Activated T-cell treated with anti-CD3 and anti-CD28 coated beads for 24 hours (primary cell): ENCODE measurements around the gene ADAM12.
"Not testable (repeated sequence)": the region's sequence is repeated elsewhere in the genome, so short reads cannot be mapped to it uniquely, and the experiment has no call there.

Experiments
- DNase-seq: peaks from one replicate; pipeline ENCODE4 v3.0.0-alpha.2; 2020; ENCODE audit warnings: low read depth

ADAM12 gene

DNA sequence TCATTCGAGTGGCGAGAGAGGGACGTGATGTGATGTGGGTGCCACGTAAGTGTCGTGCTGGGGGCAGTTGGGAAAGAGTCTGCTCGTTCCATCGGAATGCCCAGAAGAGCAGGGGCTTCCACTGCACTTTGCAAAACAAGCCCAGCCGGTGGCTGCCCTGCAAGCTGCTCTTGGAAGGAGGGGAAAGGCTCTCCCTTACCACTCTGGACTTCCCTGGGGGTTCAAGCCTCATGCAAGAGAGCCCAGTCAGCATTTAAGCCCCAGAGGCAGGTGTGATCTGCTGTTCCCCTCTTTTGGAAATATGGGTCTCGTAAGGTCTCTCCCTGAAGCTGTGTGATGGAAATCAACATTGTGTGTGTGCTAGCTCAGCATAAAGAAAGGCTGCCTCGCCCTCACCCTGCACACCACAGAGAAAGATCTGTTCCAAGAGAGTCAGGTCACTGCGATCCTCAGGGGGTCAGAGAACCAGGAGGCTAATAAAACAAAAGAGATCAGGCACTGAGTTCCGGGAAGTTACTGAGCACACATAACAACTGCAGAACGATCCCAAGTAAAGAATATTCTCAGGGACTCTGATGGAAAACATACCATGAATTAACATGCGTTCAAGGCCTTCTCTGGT is 212.5 kb downstream of the ADAM12 start:
- no peak for DNase-seq

DNA sequence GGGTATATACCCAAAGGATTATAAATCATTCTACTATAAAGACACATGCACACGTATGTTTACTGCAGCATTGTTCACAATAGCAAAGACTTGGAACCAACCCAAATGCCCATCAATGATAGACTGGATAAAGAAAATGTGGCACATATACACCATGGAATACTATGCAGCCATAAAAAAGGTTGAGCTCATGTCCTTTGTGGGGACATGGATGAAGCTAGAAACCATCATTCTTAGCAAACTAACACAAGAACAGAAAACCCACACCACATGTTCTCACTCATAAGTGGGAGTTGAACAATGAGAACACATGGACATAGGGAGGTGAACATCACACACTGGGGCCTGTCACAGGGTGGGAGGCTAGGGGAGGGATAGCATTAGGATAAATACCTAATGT is 215.5 kb downstream of the ADAM12 start:
- not testable (repeated sequence) for DNase-seq

DNA sequence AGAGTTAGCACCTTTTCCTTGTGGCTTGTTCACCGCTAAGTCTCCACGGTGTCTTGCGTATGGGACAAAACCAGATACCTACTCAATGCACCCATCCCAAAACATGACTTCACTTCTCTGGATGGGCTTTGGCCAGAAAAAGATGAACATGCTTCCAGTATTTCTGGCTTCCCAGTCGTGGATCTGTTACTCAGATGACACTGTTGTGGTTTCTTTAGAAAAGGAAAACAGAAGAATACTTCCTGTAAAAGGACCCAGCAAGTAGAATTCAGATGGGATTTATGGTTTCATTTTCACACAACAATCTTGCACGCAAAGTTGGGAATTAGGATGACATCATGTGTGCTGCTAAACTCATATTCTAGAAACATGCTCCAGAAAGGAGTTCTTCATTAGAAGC is 216.7 kb downstream of the ADAM12 start:
- DNase-seq, result no peak

DNA sequence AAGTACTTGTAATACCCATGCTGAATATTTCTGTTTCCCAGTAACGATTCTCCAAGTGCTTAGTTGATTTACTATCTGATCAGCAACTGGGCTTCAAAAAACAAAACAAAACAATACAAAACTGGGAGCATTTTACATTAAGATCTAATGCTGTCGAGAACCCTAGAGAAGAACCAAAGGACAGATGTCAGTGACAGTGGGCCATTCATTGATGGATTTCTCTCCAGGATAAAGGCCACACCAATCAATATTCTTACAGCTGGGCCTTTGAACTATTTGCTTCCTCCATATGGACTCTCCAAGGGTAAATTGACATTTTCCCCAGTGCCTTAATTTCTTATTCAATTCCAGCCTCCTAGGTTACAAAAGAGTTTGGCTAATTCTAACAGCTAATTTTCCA is 217.5 kb downstream of the ADAM12 start:
- DNase-seq, result no peak

DNA sequence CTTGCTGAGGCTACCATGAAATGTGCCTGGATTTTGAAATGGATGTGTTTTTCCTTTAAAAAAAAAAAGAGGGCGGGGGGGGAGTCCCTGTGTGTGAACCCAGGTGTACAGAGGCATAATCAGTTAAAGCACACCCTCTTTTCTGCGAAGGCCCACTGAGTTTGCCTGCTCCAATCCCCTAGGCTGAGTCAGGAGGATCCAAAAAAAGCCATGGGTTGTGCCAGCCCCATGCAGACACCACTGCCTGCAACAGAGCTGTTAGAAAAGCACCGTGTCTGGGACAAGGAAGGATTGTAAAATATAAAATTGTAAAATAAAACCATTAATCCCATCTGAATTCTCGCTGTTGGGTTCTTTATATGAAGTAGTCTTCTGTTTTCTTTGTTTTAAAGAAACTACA is 217.9 kb downstream of the ADAM12 start:
- DNase-seq, result no peak

DNA sequence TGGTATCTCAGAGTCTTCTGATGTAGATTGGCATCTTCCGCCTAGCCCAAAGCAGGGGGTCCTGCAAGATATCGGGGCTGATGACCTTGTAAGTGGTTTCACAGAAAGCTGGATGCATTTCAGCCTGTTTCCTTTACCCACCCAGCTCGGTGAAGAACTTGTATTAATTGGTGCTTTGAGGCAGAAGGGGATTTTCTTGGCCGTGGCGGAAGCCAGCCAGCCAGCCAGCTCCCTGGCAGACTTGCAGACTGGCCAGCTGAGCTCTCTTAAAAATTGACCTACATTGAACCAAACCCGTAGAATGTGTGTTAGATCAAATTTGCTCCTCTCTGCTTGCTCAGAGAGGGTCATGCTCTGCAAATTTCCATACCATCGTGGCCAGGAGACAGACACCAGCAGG is 218.4 kb downstream of the ADAM12 start:
- DNase-seq, result no peak

DNA sequence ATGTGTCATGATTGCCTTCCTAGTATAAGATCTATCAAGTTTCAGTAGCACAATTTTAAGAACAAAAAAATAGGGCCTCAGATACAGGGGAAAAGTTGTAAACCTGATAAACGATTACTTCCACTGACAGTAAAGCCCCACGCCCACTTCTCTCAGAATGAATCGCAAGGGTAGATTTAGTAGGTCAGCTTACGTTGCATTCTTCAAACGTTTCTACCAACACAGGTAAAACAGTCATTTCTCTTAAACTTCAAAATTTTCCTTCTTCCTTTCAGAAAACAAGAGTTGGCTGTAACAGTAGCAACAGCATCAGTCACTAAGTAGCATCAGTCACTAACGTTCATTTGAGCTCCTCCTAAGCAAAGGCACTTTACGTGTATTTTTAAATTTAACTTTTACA is 221.5 kb downstream of the ADAM12 start:
- DNase-seq, result peak; percentile 20

DNA sequence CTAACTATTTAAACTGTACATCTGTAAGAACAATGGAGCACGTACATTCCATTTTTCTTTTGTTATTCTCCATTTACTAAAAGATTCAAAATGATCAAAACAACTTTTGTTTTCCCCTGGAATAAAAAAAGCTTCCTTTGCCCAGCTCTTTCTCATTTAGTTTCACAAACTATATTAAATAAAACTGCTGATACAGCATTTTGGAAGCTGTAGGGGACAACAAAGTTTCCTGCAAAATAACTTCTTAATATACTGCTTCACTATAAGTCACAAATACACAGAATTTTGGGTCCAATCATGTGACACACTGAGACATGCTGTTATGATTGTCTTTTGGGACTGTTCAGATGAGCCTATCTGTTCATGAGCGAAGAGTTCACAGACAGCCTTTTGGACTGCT is 222.4 kb downstream of the ADAM12 start:
- no peak for DNase-seq

DNA sequence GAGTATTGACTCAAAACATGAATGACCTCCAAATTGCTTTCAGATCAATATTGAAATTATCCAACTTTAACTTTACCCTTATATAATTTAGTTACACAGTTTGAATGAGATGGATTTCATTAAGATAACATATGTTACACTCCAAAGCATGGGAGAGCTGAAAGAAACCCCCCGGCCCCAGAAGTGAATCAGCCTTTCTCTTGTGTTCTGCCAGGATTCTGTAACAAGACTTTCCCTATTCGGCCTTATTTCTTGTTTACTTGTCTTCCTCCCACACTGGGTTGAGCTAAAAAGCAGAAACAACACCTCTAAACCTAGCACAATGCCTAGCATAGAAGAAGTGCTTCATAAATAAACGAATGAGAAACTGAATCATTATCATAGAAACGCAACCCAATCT is 224.8 kb downstream of the ADAM12 start:
- no peak for DNase-seq

DNA sequence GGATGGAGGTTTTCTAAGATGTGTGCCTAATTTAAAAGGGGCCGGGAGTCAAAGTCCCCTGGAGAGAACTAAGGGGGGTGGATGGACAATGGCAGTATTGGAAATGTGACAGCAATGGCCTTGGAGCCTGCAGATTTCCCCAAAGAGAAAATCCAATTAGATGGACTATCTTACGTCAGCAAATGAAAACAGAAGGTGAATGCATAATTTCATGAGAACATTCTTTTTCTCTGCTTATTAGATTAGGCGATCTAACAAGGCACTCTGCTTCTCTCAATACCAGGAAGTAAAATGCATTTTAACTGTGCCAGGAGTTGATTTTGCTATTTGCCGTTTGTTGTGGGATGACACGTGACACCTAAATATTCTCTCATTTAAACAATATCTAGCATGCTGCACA is 226.6 kb downstream of the ADAM12 start:
- DNase-seq, result no peak

DNA sequence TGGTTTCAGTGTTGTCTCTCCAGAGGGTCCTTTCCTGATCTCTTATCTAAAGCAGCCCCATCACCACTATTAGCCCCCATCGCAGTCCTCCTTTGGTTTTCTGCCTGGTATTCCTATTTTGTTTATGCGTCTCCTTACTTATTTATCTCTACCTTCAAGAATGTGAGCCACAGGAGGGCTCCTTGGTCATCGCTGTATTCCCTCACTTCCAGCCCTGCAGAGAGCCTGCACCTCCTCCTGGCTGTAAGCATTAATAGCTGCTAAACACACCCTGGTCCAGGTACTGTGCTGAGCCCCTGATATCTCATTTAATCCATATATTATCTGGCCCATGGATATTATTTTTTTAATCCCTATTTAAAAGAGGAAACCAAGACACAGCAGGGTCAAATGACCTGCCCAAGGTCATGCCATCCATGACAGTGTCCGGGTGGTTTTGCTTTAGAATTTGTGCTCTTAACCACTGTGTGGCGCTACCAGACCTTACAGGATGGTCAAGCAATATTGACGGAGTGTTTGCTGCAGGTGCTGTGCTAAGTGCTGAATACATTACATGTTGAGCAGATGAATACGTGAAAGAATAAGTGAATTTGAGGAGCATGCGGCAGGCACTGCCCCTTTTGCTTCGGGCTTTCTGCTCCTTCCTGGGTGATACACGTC is 227.2 kb downstream of the ADAM12 start:
- DNase-seq, result no peak

DNA sequence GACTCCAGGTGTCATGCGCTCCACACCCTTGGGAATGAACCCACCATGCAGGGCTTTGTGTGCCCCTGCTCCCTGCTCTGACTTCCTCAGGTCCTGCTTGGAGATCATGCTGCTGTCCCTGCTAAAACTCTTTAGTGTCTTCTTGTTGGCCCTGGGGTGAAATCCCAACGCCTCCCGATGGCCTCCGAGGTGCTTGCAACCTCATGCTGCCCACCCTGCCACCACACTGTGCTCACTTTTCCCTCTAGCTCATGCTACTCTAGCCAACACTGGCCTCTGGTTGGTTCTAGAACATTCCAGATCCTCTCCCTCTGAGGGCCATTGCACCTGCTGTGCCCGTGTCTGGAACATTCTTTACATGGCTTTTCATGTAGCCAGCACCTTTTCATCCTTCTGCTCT is 227.7 kb downstream of the ADAM12 start:
- DNase-seq, result no peak

DNA sequence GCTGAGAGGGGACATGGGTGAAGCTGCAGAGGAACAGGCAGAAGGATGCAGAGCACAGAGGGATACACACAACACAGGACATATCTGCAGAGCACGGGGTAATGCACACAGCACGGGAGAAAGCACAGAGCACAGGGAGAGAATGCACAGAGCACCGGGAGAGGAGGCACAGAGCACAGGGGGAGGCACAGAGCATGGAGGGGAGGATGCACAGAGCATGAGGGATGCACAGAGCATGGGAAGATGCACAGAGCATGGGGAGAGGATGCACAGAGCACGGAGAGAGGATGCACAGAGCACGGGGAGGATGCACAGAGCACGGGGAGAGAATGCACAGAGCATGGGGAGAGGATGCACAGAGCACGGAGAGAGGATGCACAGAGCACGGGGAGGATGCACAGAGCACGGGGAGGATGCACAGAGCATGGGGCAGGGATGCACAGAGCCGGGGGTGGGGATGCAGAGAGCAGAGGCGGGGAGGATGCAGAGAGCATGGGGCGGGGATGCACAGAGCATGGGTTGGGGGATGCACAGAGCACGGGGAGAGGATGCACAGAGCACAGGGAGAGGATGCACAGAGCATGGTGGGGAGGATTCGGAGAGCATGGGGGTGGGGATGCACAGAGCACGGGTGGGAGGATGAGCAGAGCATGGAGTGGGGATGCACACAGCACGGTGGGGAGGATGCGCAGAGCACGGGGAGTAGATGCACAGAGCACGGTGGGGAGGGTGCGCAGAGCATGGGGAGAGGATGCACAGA is 230.0 kb downstream of the ADAM12 start:
- no peak for DNase-seq

DNA sequence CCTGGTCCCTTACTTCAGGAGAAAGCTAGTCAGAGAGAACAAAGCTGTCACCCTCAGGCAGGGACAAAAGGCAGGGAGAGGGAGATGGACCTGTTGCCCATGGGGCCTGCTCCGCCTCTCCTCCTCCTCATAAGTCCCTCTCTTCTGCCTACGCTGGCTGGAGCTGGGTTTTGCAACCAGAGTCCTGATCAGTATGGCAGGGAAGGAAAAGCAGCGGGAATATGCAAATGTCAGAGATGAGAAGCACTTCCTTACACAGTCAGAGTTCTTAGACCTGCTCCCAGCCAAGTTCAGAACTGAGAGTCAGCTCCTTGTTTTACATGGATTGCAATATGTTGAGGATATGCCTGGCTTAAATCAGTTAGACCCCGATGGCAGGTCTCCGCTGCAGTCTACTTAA is 231.1 kb downstream of the ADAM12 start:
- no peak for DNase-seq

DNA sequence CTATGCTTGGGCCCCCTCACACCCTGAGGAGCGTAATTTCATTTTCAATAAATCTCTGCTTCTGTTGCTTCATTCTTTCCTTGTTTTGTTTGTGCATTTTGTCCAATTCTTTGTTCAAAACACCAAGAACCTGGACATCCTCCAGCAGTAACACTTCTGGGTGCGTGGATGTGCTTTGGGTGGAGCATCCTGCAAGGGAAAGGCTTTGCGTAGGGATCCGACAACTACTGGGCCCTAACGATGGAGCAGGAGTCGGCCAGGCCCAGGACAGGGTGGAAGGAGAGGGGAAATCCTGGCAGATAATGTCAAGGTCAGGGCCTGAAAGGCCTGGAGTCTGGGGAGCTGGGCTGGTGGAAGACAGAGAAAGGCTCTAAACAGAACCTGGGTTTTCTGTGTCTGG is 231.8 kb downstream of the ADAM12 start:
- no peak for DNase-seq

DNA sequence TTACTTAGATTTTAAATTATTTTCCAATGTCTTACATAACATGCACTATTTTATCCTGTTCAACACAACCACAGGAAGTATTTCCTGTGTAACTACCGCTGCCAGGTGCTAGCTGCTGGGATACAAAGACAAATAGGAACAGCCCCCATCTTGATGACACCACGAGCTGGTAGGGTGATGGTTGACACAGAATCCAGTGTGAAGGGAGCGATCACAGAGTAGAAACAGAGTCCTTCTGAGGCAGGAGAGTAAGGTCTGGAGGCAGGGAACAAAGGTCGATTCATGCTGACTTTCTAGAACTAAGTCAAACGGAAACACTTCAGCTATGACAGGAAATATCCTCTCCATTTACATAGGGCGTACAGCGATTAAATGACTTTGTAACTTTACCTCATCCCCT is 232.3 kb downstream of the ADAM12 start:
- no peak for DNase-seq

DNA sequence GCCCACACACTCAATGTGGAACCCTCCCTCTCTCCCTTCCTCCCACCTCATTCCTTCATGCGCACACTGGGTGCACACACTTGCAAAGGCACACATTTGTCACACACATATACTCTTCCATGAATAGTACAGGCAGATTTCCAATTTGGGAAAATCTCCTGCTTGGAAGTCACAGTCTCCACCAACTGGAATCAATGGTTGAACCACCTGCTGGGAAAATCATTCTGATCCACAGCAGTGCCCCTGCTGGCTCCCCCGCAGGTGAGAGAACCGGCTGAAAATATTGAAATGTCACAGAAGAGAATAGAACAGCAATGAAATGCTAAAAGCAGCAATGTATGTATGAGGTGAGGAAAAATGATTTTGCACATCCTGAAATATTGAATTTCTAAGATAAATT is 232.7 kb downstream of the ADAM12 start:
- DNase-seq, result no peak

DNA sequence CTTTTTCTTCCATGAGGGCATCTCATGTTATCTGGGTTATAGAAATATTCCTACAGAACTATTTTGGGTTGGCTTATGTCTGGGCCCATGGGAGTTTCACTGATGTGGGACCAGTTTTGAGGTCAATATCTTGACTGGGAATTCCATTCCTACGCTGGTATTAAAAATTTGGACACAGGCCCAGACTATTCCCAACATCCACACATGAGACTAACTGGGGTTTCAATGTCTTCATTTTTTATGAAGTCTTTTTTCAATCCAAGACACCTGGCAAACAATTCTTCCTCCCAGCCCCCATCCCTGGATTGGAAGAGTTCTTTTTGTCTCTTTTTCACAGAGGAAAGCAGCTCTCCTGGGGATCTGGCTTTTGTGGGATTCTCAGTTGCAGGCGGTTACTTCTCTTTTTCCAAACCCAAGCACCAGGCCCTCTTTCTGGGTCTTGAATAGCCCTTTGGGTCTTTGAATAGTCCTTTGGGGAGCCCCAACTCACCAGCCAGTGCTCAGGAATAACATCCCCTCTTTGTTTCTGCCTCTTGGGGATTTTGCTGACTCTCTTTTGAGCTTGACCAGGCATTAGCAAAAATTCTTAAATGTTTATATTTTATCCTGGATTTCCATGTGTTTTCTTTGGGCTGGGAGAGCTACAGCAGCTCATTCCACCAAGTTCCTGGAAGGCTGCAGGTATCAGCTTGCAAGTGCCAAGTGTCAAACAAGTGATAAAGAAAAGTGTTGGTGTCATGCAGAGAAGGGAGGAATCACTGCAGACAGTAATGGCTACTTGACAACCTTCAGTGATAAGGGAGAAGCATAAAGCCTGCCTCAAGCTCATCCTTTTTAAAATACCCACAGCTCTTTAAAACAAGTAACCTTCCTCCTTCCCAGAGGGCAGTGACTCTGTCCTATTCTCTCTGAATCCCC is 234.3 kb downstream of the ADAM12 start:
- DNase-seq, result no peak

DNA sequence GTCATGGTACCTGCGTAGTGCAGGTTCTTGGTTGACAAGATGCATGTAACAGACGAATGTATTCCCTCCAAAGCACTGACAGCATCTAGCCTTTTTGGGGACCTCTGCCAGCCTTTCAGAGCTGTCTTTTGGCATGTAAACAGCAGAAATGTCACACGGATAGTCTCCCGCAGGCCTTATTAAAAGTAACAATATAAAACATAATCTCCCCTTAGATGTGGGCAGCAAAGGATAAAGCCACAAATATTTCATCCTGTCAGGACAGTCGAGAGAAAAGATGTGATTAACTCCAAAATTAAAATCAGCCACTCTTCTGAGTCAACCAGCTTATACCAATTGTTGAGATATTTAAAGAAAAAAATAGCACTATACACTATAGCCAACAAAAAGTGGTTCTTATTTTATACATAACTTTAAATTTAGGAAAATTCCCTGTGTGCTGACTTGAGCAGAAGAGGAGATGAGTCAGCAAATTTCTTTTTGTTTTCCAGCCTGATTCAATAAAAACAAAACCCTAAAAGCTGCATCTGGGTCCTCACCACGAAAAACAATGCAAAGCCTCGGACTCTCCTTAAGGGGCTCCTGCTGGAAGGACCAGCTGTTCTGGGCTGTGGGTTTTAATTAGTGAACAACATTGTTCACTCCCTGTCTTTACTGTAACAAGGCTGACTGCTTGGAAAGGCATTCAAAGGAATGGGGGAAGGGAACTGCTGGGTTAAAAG is 240.2 kb downstream of the ADAM12 start:
- no peak for DNase-seq

DNA sequence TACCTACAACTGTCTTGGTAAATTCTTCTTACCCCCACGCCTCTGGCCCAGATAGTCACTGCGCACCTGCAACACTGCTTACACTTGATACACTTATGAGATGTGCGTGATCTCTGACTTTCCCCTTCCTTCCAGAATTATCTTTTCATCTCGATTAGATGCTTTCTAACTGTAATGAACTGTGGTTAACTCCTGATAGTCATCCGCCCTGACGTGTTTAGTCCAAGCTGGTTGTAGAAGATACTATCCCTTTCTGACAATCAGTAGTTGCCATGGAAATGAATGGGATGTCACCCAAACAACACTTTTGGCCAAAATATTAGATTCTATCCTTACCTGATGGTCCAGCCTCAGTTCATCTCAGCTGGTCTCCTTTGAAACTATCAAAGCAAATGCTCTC is 241.5 kb downstream of the ADAM12 start:
- DNase-seq, result no peak

DNA sequence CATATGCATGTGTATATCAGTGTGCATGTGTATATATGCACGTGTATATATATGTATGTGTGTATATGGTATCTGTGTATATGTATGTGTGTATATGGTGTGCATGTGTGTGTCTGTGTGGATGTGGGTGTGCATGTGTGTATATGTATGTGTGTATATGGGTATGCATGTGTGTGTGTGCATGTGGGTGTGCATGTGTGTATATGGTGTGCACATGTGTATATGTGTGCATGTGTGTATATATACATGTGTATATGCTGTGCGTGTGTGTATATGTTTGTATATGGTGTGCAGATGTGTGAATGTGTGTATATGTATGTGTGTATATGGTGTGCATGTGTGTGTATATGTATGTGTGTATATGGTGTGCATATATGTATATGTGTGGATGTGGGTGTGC is 245.2 kb downstream of the ADAM12 start:
- no peak for DNase-seq

DNA sequence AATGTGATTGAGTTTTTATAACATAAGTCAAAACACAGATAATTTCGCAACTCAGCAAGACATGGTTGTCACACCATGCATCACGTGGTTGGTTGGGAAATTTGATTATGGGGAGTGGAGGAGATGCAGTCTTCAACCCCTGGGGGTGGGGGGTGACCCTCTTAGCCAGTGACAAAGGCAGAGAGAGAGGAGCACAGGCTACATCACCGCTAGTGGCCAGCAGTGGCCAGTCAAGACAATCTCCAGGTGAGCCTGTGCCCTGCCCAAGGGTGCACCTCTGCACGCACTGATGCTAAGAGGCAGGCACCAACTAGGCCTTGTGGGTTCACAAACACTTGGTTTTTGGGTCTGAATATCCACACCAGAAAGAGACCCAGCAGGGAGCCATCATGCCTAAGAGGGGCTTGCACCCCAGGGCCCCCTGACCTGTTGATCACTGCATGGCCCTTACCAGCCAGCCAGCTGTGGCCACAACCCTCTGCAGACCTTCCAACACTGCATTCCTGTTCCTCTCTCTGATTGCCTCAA is 247.5 kb downstream of the ADAM12 start:
- no peak for DNase-seq
